Transverse colon (tissue), 4 donors: ENCODE data around the gene SETD3. TPM values are rescaled to one million over a fixed set of nuclear protein-coding genes. Genes with fewer than 3 reads are reported as not detected.

Source experiments
- DNase-seq: peaks from one replicate; pipeline ENCODE4 v3.0.0-alpha.2; 2019
- H3K27ac ChIP-seq, 4 donors: fragments of 200-600 bp; sonication (generic); 2 replicates each; pipeline ENCODE4 v1.5.1; 2016 to 2018; ENCODE audit warnings: inconsistent platforms in 4 of 4
- H3K27me3 ChIP-seq: fragments of 200-600 bp; sonication (generic); 2 replicates; pipeline ENCODE4 v1.5.1; 2017; ENCODE audit warnings: inconsistent platforms
- H3K36me3 ChIP-seq, 4 donors: fragments of 200-600 bp; sonication (generic); 2 replicates each; pipeline ENCODE4 v1.5.1; 2017 to 2019; ENCODE audit warnings: inconsistent platforms in 4 of 4
- H3K4me1 ChIP-seq, 4 donors: fragments of 200-600 bp; sonication (generic); 2 replicates each; pipeline ENCODE4 v1.5.1; 2017 to 2020; ENCODE audit warnings: inconsistent platforms in 4 of 4
- H3K4me3 ChIP-seq, 4 donors: fragments of 200-600 bp; sonication (generic); 1 replicate in 1 of 4; 2 replicates in 3 of 4; pipeline versions ENCODE4 v1.5.1 to v1.6.1; 2017 to 2019; ENCODE audit warnings: inconsistent platforms in 4 of 4
- H3K9me3 ChIP-seq, 2 donors: fragments of 200-600 bp; sonication (generic); 2 replicates each; pipeline ENCODE4 v1.5.1; 2017 to 2019; ENCODE audit warnings: inconsistent platforms in 2 of 2
- EP300 ChIP-seq: sonication (generic); formaldehyde crosslinking; IDR thresholded peaks from one replicate; pipeline ENCODE4 v1.6.1; 2017; ENCODE audit warnings: antibody characterized with exemption, low read depth
- POLR2A ChIP-seq: fragments of 450-650 bp; IDR thresholded peaks from one replicate; pipeline ENCODE4 v1.6.1; 2016; ENCODE audit warnings: antibody characterized with exemption, mild to moderate bottlenecking, moderate library complexity
- POLR2AphosphoS5 ChIP-seq, 3 donors: sonication (generic); formaldehyde crosslinking; IDR thresholded peaks; one replicate each; pipeline ENCODE4 v1.6.1; 2016; ENCODE audit warnings: antibody characterized with exemption in 3 of 3
- WGBS, 2 donors: methylation state at CpG; one replicate each; pipeline ENCODE4 v1.1.5; 2018; ENCODE audit warnings: low coverage in 1 of 2; 5-methylcytosine and 5-hydroxymethylcytosine counted together
- in situ Hi-C, 4 donors: fragments of 200-750 bp; cut with MboI; loops; one replicate each; pipeline versions ENCODE4 v1.15.0 to v1.15.1; 2017; ENCODE audit warnings: low sequenced_read_pairs in 3 of 4, low pct_ligation_motif_present in 1 of 4, low pct_unique_long_range_greater_than_20kb in 1 of 4
- intact Hi-C: fragments of 100-400 bp; cut with DNase I; formaldehyde crosslinking; loops from one replicate; pipeline ENCODE4 v1.15.1; 2023; ENCODE audit warnings: low total_unique reads
- total RNA-seq, 4 donors: library from RNA; depleted of rRNA; stranded (reverse); fragments of >200 nt; gene quantifications; one replicate each; pipeline ENCODE4 v1.1.0, GENCODE V29; 2016
- TF ChIP-seq, protein P1 (sequence below), 5 experiments: fragments of 200-600 bp in 3 of 5; fragments of 450-650 bp in 2 of 5; sonication (generic) in 3 of 5; IDR thresholded peaks; 1 replicate in 2 of 5; 2 replicates in 3 of 5; pipeline ENCODE4 v1.5.1; 2016 to 2017; ENCODE audit warnings: antibody characterized with exemption in 5 of 5, inconsistent platforms in 3 of 5, mild to moderate bottlenecking in 2 of 5, moderate library complexity in 1 of 5

The SETD3 gene
- total RNA-seq, 4 donors from 2014 or later = 50.1 to 224 (median 68.8) TPM

DNA sequence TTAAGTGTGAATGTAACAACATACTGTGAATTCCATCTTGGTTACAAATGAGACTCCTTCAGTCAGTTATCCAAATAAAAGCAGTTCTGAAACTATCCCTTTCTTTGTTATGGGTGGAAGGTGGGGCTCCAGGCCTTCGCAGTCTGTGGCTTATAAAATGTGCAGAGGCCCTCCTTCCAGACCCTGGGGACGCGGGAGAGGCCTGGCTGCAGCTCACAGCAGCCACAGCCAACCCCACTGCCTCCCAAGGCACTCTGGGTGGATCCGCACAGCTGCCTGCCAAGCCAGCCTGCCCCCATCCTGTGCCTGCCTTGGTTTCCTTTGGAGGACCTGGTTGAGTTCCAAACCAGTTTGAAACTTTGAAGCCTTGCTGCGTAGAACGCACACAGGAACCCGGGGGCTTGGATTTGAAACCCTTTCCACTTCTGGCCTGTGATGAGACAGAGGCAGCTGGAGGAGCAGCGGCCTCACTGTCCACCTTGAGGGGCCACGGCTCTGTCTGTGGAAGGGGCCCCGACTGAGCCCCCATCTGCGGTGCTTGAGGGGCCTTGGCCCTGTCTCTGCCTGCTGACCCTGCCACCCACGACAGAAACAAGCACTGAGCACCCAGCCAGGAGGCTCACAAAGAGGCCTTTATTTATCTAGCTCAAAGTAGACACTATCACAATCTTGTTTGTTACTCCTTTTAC lies 30.9 kb upstream of the SETD3 start:
- Histone ChIP-seq H3K4me3 (no peak overlapping the region), H3K9me3 (no peaks in the 10 kb centered on the region), H3K27me3 (no peaks in the 10 kb centered on the region), H3K4me1 (peaks cover 0 to 10% (median 4%) of the 10 kb centered on the region in 4 donors), H3K27ac (peak overlapping the region; percentile 35 to 87 (median 61)), H3K36me3 (peaks cover 0 to 22% (median 9%) of the 10 kb centered on the region in 4 donors)
- DNase-seq = no peak
- 71 to 76% methylated on average over 2 to 12 of the region's 12 CpGs for WGBS, 2 donors
- in situ Hi-C loops = loop anchor here in 1 of 4 donors (25.0 kb wide), 1 partner anchor 101 kb away; the partner anchor contains the start of gene CCDC85C
- TF ChIP-seq, protein P1, sequence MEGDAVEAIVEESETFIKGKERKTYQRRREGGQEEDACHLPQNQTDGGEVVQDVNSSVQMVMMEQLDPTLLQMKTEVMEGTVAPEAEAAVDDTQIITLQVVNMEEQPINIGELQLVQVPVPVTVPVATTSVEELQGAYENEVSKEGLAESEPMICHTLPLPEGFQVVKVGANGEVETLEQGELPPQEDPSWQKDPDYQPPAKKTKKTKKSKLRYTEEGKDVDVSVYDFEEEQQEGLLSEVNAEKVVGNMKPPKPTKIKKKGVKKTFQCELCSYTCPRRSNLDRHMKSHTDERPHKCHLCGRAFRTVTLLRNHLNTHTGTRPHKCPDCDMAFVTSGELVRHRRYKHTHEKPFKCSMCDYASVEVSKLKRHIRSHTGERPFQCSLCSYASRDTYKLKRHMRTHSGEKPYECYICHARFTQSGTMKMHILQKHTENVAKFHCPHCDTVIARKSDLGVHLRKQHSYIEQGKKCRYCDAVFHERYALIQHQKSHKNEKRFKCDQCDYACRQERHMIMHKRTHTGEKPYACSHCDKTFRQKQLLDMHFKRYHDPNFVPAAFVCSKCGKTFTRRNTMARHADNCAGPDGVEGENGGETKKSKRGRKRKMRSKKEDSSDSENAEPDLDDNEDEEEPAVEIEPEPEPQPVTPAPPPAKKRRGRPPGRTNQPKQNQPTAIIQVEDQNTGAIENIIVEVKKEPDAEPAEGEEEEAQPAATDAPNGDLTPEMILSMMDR (IDR thresholded peaks at IDR 0.05) = no peak
- no peak for TF ChIP-seq POLR2AphosphoS5 (IDR thresholded peaks at IDR 0.05)
- TF ChIP-seq POLR2A = no peak
- intact Hi-C loops = no loop called here

DNA sequence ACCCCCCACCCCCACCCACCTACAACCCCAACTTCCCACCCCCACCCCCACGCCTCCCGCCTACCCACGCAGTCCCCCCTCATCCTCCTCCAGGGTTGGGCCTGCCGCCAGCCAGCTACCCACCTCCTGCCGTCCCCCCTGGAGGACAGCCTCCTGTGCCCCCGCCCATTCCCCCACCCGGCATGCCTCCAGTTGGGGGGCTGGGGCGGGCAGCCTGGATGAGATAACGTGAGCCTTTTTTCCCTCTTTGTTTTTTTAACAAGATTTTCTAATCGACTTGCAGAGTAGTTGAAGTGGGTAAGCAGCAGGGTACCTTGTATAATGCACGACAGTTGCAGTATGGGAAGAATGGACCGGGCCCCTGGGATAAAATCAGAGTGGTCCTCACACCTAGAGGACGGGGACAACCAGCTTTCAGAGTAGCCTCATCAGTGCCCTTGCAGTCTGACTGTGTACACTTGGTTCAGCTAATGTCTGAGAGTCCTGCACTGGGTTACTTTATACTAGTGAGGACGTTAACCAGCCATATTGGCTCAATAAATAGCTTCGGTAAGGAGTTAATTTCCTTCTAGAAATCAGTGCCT lies 30.0 kb upstream of the SETD3 start:
- 75 to 78% methylated on average over 4 to 10 of the region's 15 CpGs for WGBS, 2 donors

GRCh38 chr14:99509871-99510555 lies 29.4 kb upstream of the SETD3 start:
- TF ChIP-seq POLR2A = no peak
- no peak for TF ChIP-seq EP300
- TF ChIP-seq, protein P1 (IDR thresholded peaks at IDR 0.05) = no peak
- no peak for TF ChIP-seq POLR2AphosphoS5 (IDR thresholded peaks at IDR 0.05)
- in situ Hi-C loops (loop anchor here in 1 of 4 donors (25.0 kb wide), 1 partner anchor 102 kb away; the partner anchor contains the start of gene CCDC85C), intact Hi-C loops (no loop called here)
- no peaks in the 10 kb centered on the region for H3K27me3 ChIP-seq
- peaks cover 0 to 10% (median 4%) of the 10 kb centered on the region in 4 donors for H3K4me1 ChIP-seq
- no peaks in the 10 kb centered on the region for H3K9me3 ChIP-seq
- H3K36me3 ChIP-seq = peaks cover 0 to 37% (median 17%) of the 10 kb centered on the region in 4 donors
- no peak overlapping the region for H3K27ac ChIP-seq
- 90% methylated on average over 23 of the region's 27 CpGs; no CpG with 5 or more reads in 1 of the 2 donors for WGBS, 2 donors
- no peak overlapping the region for H3K4me3 ChIP-seq
- DNase-seq = no peak

More for the DNA sequence above, 30.0 kb upstream of the SETD3 start:
- intact Hi-C loops = no loop called here
- TF ChIP-seq POLR2A (no peak), POLR2AphosphoS5 (IDR thresholded peaks at IDR 0.05) (no peak), EP300 (no peak)
- TF ChIP-seq, protein P1 (IDR thresholded peaks at IDR 0.05) = no peak
- in situ Hi-C loops = loop anchor here in 1 of 4 donors (25.0 kb wide), 1 partner anchor 102 kb away; the partner anchor contains the start of gene CCDC85C
- Histone ChIP-seq H3K27ac (peak overlapping the region in 3 of 4 donors; percentile 29 to 87 (median 62)), H3K4me1 (peaks cover 0 to 10% (median 4%) of the 10 kb centered on the region in 4 donors), H3K36me3 (peaks cover 0 to 31% (median 13%) of the 10 kb centered on the region in 4 donors), H3K4me3 (no peak overlapping the region), H3K9me3 (no peaks in the 10 kb centered on the region), H3K27me3 (no peaks in the 10 kb centered on the region)
- DNase-seq = no peak
